Sigmoid colon (tissue), 7 donors: Measurements from ENCODE around the gene TEDC2. TPM values are rescaled to one million over a fixed set of nuclear protein-coding genes. Genes with fewer than 3 reads are reported as not detected.

Experiments
- DNase-seq: peaks from one replicate; pipeline ENCODE4 v3.0.0-alpha.2; 2019
- H3K27ac ChIP-seq, 4 donors: fragments of 200-600 bp; sonication (generic); one replicate each; pipeline ENCODE4 v1.5.1; 2016 to 2019; ENCODE audit warnings: mild to moderate bottlenecking in 1 of 4
- H3K27me3 ChIP-seq, 3 donors: fragments of 200-600 bp; sonication (generic); one replicate each; pipeline ENCODE4 v1.5.1; 2019; ENCODE audit warnings: mild to moderate bottlenecking in 1 of 3
- H3K36me3 ChIP-seq, 4 donors: fragments of 200-600 bp; sonication (generic); one replicate each; pipeline ENCODE4 v1.5.1; 2016 to 2019
- H3K4me1 ChIP-seq, 4 donors: fragments of 200-600 bp; sonication (generic); one replicate each; pipeline ENCODE4 v1.5.1; 2017 to 2019
- H3K4me3 ChIP-seq, 4 donors: fragments of 200-600 bp; sonication (generic); one replicate each; pipeline ENCODE4 v1.5.1; 2017 to 2019; ENCODE audit warnings: mild to moderate bottlenecking in 2 of 4, moderate library complexity in 1 of 4
- H3K9me3 ChIP-seq, 4 donors: fragments of 200-600 bp in 3 of 4; sonication (generic) in 3 of 4; one replicate each; pipeline versions ENCODE4 v1.5.1 to v1.6.1; 2013 to 2019
- EP300 ChIP-seq, 4 donors: sonication (generic); formaldehyde crosslinking; IDR thresholded peaks; one replicate each; pipeline ENCODE4 v1.6.1; 2017; ENCODE audit warnings: antibody characterized with exemption in 4 of 4
- POLR2A ChIP-seq, 2 donors: fragments of 450-650 bp; IDR thresholded peaks; one replicate each; pipeline ENCODE4 v1.6.1; 2016; ENCODE audit warnings: antibody characterized with exemption in 2 of 2, mild to moderate bottlenecking in 2 of 2, moderate library complexity in 2 of 2
- POLR2AphosphoS5 ChIP-seq, 4 donors: sonication (generic); formaldehyde crosslinking; IDR thresholded peaks; one replicate each; pipeline ENCODE4 v1.6.1; 2017; ENCODE audit warnings: antibody characterized with exemption in 4 of 4
- WGBS, 2 donors: extraction: QIAGEN DNeasy Blood & Tissue Kit; methylation state at CpG; one replicate each; pipeline ENCODE4 v1.1.7; 2013; 5-methylcytosine and 5-hydroxymethylcytosine counted together
- intact Hi-C: fragments of 100-400 bp; cut with DNase I; formaldehyde crosslinking; loops from one replicate; pipeline ENCODE4 v1.15.1; 2023
- polyA plus RNA-seq, 3 donors: library from polyadenylated mRNA; stranded (reverse); fragments of 200-250 nt; gene quantifications; one replicate each; pipeline ENCODE4 v1.2.3, GENCODE V29; 2013
- total RNA-seq, 4 donors: library from RNA; depleted of rRNA; stranded (reverse); fragments of >200 nt; gene quantifications; one replicate each; pipeline ENCODE4 v1.1.0, GENCODE V29; 2016
- TF ChIP-seq, protein P1 (sequence below), 4 experiments: fragments of 450-650 bp in 3 of 4; fragments of 200-600 bp in 1 of 4; IDR thresholded peaks; one replicate each; pipeline ENCODE4 v1.5.1; 2016 to 2019; ENCODE audit warnings: antibody characterized with exemption in 4 of 4, mild to moderate bottlenecking in 3 of 4, moderate library complexity in 2 of 4
- donor health status: healthy with polysubstance abuse.
- donor health status: Bipolar disorder and iron deficiency.
- donor health status: healthy.

Gene TEDC2
- total and polyA plus RNA-seq, 7 donors = 0.60 to 10.6 (median 5.3) TPM; not detected in 3

DNA sequence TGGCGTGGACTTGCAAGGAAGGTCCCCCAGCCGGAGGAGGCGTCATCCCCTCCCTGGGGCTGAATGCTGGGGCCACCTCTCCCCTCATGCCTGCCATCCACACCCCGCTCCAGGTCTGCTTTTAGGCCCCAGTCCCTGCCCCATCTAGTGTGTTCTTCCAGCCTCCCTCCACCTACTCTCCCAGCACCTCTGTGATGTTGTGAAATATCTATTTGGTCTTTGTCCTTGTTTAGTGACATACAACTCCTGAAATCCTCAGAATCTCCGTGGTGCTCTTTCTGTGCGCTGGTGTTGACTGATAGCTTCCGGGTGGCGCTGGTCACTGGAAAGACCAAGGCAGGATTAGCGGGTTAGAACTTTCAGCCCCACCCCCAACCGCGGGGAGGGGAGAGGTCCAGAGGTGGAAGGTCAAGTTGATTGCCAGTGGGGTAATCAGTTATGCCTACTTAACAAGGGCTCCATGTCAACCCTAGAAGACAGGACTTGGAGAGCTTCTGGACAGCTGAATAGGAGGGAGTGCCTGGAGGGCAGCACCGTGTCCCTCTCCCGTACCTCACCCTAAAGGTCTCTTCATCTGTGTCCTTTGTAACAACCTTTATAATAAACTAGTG lies 25.1 kb downstream of the TEDC2 start:
- WGBS, 2 donors = 86 to 89% methylated on average over 13 of the region's 13 CpGs
- Histone ChIP-seq H3K4me1 (peaks cover 0 to 30% (median 26%) of the 10 kb centered on the region in 4 donors), H3K9me3 (no peaks in the 10 kb centered on the region), H3K4me3 (no peak overlapping the region), H3K27me3 (no peaks in the 10 kb centered on the region), H3K36me3 (peaks cover 0 to under 1% (median 0%) of the 10 kb centered on the region in 4 donors), H3K27ac (no peak overlapping the region)
- no peak for DNase-seq
- intact Hi-C loops = loop anchor here (5.0 kb wide), 1 partner anchor 58 kb away; the partner anchor contains the start of gene CCNF
- TF ChIP-seq EP300 (IDR thresholded peaks at IDR 0.05) = no peak
- no peak for TF ChIP-seq POLR2A (IDR thresholded peaks at IDR 0.05)
- no peak for TF ChIP-seq POLR2AphosphoS5 (IDR thresholded peaks at IDR 0.05)
- TF ChIP-seq, protein P1, sequence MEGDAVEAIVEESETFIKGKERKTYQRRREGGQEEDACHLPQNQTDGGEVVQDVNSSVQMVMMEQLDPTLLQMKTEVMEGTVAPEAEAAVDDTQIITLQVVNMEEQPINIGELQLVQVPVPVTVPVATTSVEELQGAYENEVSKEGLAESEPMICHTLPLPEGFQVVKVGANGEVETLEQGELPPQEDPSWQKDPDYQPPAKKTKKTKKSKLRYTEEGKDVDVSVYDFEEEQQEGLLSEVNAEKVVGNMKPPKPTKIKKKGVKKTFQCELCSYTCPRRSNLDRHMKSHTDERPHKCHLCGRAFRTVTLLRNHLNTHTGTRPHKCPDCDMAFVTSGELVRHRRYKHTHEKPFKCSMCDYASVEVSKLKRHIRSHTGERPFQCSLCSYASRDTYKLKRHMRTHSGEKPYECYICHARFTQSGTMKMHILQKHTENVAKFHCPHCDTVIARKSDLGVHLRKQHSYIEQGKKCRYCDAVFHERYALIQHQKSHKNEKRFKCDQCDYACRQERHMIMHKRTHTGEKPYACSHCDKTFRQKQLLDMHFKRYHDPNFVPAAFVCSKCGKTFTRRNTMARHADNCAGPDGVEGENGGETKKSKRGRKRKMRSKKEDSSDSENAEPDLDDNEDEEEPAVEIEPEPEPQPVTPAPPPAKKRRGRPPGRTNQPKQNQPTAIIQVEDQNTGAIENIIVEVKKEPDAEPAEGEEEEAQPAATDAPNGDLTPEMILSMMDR (IDR thresholded peaks at IDR 0.05) = no peak

DNA sequence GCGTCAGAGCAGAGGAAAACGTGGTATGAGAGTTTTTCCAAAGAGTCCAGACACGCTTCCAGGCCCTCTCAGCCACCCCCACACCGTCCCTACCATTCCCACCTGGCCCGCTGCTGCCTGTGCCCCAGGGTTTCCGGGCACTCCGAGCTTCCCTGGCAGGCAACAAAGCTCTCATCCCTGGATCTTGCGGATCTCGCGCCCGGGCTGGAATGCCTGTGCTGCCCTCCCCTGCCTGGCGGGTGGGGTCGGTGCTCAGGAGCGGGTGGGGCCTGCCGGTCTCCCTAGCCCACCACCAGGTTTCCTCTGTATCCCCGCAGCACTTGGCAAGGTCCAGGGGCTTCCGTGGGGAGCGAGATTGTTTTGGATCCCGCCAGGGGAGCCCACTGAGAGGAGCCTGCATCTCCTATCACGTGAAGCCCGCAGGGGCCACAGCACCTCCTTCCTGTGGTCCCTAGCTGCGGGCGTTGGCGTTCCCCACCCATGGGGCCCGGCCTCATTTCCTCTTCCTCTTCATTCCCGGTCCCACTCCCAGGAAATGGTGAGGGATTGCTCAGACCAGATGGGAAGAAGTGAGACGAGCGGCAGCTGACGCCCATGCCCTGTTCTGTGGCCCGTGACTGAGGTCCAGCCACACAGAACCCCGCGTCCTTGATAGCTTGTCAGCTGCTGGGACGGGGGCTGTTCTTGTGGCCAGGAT lies 26.1 kb downstream of the TEDC2 start:
- peaks cover 0 to 8% (median 0%) of the 10 kb centered on the region in 4 donors for H3K36me3 ChIP-seq
- H3K9me3 ChIP-seq = no peaks in the 10 kb centered on the region
- TF ChIP-seq POLR2A (IDR thresholded peaks at IDR 0.05) (no peak), POLR2AphosphoS5 (IDR thresholded peaks at IDR 0.05) (no peak), EP300 (IDR thresholded peaks at IDR 0.05) (no peak)
- TF ChIP-seq, protein P1 (IDR thresholded peaks at IDR 0.05) = no peak
- WGBS, 2 donors = 84% methylated on average over 33 of the region's 33 CpGs
- no peak overlapping the region for H3K4me3 ChIP-seq
- peaks cover 0 to 30% (median 26%) of the 10 kb centered on the region in 4 donors for H3K4me1 ChIP-seq
- intact Hi-C loops = no loop called here
- no peak for DNase-seq
- no peak overlapping the region for H3K27ac ChIP-seq
- no peaks in the 10 kb centered on the region for H3K27me3 ChIP-seq

DNA sequence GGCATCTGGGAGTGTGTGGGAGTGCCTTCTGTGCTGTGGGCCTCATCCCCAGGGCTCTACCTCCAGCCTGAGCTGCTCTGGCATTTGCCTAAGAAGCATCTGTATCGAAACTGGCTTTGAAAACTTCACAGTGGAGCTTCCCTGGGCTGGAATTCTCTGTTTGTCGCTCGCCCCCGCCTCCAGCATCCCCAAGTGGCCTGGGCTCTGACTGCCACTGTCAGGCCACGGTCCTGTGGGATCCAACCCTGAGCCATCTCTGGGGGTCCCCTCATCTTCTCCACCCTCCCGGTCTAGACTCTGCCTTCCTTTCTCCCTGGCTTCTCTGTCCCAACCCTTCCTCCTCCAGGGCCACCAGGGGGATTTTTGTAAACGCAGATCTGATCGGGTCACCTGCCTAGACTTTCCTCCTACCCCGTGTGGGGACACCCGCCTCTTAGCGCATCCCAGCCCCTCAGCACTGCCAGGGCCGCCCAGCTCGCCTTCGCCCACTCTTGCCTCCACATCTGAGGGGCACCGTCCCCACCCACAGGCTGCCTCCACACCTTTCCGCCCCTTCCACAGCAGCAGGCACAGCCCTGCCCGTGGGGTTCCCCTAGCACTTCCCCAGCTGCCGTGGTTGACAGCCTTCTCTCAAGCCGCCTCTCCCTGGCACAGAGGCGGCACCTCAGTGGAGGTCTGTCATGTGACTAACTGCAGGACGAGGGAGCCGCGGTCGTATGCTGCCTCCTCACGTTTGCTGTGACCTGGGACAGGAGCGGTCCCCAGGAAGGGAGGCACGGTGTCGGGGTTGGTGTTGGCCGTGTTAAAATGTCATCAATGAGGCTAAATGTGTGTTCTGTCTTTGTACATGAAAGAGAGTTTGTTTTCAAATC lies 27.0 kb downstream of the TEDC2 start:
- no peaks in the 10 kb centered on the region for H3K27me3 ChIP-seq
- no peak for DNase-seq
- peaks cover 0 to 29% (median 25%) of the 10 kb centered on the region in 4 donors for H3K4me1 ChIP-seq
- H3K9me3 ChIP-seq = no peaks in the 10 kb centered on the region
- H3K27ac ChIP-seq = no peak overlapping the region
- H3K36me3 ChIP-seq = peaks cover 0 to 8% (median 0%) of the 10 kb centered on the region in 4 donors
- intact Hi-C loops = no loop called here
- no peak overlapping the region for H3K4me3 ChIP-seq
- WGBS, 2 donors = 40 to 50% methylated on average over 29 of the region's 29 CpGs
- TF ChIP-seq EP300 (IDR thresholded peaks at IDR 0.05) (no peak), POLR2AphosphoS5 (IDR thresholded peaks at IDR 0.05) (no peak), POLR2A (IDR thresholded peaks at IDR 0.05) (no peak)
- TF ChIP-seq, protein P1 (IDR thresholded peaks at IDR 0.05) = no peak

DNA sequence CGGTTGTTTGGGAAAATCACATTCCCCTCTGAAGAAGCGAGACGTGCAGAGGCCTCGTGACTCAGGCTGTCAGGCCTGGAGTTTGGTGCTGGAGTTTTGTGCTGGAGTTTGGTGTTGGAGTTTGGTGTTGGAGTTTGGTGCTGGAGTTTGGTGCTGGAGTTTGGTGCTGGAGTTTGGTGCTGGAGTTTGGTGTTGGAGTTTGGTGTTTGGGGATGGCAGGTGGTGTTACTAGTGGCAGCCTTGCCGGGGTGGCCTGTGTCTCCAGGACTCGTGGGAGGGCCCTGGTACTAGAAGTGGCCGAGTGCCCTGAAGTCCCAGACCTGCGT lies 27.6 kb downstream of the TEDC2 start:
- TF ChIP-seq, protein P1 (IDR thresholded peaks at IDR 0.05) = no peak
- no peak for TF ChIP-seq POLR2AphosphoS5 (IDR thresholded peaks at IDR 0.05)
- no peak for TF ChIP-seq EP300 (IDR thresholded peaks at IDR 0.05)
- TF ChIP-seq POLR2A (IDR thresholded peaks at IDR 0.05) = no peak
- H3K4me1 ChIP-seq = peaks cover 0 to 23% (median 20%) of the 10 kb centered on the region in 4 donors
- no peak overlapping the region for H3K27ac ChIP-seq
- H3K27me3 ChIP-seq = no peaks in the 10 kb centered on the region
- no peak for DNase-seq
- H3K4me3 ChIP-seq = no peak overlapping the region
- no peaks in the 10 kb centered on the region for H3K9me3 ChIP-seq
- WGBS, 2 donors = 59 to 77% methylated on average over 8 of the region's 8 CpGs
- intact Hi-C loops = no loop called here
- H3K36me3 ChIP-seq = peaks cover 0 to 8% (median 0%) of the 10 kb centered on the region in 4 donors
